Inflammatory macrophage treated with lipopolysaccharide for 1 hour (primary cell): ENCODE results near the gene TES.
"Not testable (repeated sequence)": the region's sequence is repeated elsewhere in the genome, so short reads cannot be mapped to it uniquely, and the experiment has no call there.

Source experiments
- DNase-seq, 2 donors: peaks; one replicate each; pipeline ENCODE4 v3.0.0-alpha.2; 2020 to 2022

The TES gene

DNA sequence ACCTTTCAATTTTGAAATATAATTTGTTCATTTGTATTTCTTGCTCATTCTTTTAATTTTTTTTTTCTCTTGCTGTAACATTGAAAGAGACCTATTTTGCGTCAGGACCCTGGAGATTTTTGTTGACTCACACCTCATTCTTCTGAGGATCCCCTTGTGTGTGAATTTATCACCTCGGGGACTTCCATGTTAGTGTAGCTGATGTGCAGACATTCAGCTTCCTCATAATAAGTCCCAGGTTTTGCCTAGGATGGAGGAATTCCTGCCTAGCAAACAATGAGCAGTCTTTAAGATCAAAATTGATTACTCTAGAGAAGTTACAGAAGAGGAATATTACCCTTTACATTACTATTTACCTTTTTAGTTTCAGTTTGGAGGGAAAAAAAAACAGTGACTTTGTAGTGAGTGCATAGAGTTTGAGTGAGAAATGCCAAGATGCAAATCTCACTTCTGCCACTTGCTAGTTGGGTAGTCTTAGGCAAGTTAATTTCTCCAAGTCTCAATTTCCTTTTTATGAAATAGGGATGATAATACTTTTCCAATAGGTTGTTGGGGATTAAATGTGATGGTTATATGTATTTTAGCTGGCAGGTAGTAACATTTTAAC lies 14.3 kb downstream of the TES start:
- no peak for DNase-seq

DNA sequence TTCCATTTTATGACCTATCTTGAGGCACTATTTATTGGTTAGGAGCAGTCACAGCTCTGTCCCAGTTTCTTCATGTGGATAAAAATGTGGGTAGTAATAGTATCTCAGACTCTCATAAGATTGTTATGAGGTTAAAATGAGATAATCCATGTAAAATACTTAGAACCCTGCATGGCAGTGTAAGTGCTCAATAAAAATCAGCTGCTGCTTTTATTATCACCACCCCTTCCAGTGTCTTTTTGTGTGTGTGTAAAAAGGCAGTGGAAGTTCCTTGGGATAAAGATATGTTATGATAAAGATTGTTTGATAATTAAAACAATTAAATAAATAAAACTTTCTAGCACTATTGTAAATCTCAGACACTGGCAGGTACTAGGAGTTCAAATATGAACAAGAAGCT lies 15.5 kb downstream of the TES start:
- no peak for DNase-seq

DNA sequence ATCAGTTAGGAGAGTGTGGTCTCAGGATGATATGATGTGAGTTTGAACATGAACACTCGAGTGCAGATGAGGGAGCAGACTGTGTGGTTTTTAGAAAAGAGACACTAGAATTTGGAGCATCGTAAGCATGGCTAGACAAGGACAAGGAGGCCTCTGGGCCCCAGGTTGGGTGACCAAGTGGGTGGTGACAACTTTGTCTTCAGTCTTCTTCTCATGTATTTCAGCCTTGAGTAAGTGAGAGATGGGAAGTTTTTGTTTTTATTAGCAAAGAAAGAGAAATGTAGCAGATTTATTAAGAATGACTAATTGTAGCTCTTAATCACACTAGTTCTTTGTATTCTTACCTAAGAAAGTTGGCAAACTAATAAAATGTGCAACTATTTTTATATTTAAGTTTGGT lies 16.3 kb downstream of the TES start:
- no peak for DNase-seq

DNA sequence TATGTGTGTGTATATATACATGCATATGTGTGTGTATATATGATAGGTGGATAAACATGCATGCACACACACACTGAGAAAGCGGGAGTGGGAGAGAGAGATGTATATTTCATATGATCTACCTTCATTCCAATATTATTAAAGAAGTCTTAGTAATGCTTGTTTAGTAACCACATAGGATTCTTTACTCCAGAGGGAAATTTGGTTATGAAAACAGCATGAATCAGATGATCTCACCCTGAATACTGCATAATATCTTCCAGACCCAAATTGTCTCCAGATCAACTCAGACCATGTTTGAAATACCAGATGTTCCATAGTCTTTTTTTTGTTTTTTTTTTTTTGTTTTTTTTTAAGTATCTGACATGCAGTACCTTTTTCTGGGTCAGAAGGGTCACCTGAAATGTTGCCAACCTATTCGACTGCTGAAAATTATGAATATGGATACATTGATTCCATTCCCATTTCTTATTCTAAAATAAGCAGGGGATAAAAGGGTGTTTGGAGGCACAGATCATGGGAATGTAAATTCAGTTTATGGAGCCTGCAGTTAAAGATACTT lies 17.4 kb downstream of the TES start:
- DNase-seq: peak in 1 of 2 donors; percentile 19

DNA sequence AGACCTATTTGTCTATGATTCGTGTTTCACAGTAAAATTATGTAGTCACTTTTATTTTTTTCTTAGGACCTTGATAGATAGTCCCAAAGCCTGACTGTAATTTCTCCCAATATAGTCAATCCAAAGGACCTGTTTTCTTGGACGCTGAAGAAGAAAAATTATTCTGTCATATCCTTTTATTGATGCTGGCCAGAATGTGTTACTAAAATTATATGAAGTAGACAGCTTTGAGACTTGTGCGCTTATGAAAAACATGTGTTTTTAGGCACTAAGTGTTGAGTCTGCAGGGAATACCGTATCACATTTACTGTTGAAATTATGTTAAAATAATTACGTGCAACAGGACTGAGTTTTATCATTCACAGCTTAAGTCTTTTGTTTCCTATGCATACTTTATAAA lies 17.9 kb downstream of the TES start:
- no peak for DNase-seq

DNA sequence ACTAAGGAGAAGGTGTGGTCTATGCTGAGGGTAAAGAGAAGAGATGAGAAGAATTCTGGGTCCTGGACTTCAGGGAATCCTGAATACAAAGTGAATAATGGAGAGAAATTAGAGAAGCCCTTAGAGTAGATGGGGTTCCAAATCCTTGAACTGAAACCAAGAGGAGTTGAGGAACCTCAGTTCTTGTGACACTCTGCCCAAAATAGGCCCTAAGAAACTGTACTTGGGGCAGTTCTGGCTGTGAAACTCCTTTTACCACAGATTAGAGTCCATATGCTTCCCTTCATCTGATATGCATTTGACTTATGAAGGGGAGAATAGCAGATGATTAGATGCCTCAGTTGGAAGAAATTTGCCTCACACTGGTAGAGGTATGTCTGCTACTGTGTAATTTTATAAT lies 19.0 kb downstream of the TES start:
- DNase-seq: peak; percentile 24 to 46

DNA sequence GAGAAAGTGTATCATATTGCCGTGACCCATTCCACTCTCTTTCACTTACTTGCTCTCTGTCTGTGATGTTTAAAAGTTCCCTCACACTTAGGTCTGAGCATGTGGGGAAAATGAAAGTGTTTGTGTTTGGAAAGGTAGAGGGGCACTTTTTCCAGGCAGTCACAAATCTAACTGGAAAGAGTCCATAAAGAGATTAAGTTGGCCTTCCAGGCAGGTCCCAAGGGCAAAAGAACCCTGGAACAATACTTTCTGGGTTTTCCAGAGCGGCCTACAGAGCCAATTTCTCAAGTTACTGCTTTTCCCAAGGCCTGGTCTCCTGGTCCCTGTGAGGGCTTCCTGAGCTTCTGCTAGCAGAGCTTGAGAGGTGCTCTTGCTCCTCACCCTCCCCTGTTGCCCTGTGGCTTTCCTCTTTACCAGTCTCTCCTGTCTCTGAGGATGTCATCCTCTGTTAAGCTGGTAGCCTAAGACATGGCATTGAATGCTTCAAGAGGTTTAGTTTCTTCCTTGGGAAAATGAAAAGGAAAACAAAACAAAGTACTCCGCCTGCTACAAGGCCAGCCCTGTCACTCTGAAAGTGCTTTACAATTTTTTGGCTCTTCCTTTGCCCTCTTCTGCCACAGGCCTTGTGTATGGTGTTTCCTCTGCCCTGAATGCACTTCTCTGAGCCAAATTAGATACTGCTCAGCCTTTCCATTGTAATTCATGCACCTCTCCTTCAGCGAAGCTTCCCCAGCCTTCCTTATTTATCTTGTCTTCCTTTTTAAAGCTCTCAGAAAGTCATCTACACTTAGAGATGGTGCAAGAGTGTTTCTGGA lies 20.1 kb downstream of the TES start:
- DNase-seq: no peak

DNA sequence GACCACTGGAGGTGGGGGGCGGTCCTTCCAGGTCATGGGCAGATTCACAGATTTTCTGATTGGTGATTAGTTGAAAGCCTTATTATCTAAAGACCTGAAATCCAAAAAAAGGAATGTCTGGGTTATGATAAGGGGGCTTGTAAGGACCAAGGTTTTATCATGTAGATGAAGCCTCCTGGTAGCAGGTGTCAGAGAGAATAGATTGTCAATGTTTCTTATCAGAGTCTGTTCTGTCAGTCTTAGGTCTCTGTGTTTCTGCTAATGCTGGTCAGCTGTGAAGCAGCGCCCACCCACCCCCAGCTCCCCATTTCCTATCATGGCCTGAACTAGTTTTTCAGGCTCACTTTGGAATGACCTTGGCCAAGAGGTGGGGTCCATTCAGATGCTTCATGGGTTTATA lies 21.2 kb downstream of the TES start:
- no peak for DNase-seq

DNA sequence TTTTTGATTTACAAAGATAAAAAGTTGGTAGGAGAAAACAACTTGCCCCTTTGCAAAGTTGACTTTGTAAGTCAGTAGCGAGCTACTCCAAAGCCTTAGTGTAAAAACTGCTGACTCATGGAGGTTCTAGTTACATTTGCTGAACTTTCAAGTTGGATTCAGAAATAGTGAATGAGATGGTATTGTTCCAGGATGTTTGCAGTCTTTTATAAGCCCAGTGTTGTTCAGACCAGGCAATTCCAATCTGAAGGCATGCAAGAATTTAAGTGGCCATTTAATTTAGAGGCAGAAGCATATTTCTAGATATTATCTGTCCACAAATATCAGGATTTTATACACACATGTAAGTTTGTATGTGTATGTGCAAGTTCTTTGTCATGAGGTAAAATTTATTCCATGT lies 21.6 kb downstream of the TES start:
- DNase-seq: no peak

DNA sequence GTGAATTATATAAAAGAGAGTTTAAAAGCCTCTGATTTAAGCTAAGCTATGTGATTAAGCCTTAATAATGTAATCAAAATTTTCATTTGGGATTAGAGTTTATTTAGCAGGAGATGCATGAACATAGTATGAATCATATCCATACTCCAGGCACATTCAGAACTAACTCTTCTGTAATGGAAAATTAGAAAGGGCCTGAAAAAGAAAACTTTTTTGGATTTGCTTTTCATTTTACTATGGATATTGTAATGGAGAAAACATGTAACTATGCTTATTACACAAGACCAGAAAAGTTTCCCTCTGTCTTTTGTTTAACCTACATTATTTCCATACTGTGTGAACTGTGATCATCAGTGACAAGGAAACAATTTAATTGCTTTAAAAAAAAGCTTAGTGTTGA lies 22.0 kb downstream of the TES start:
- peak in 1 of 2 donors; percentile 18 for DNase-seq

DNA sequence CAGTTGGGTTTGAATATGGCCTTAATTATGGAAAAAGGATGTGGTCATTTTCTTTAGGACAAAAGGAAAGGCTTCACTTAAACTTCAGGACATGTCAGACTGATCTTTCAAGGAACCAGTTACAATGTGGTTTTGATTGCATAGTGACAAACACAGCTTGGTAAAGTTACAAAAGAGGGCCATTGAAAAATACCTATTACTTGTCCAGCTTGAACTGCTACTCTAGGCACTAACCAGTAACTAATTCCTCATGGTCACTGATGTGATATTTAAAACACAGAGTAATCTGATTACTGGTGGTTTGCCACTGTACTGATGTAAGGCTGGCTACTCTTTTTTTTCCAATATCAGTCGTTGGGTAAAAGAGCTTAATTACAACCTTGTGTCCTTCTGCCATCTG lies 22.6 kb downstream of the TES start:
- peak; percentile 25 to 36 for DNase-seq

DNA sequence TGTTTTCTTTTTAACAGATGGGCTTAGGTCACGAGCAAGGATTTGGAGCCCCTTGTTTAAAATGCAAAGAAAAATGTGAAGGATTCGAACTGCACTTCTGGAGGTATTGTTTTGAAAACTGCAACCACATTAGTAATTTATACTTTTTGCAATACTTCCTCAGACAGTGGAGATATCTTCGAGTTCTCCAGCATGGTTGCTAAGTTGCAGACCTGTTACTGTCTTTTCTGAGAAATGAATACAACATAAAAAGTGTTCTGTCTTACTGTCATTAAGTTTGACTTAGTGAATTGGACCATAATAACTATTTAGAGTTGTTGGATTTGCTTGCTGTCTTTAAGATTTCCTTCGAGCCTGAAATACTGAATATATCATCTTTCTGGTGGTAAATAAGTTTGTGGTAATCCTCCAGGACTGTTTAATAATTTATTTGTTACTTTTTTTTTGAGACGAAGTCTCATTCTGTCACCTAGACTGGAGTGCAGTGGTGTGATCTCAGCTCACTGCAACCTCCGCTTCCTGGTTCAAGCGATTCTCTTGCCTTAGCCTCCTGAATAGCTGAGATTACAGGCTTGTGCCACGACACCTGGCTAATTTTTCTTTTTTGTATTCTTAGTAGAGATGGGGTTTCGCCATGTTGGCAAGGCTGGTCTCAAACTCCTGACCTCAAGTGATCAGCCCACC lies 24.3 kb downstream of the TES start:
- DNase-seq: no peak

DNA sequence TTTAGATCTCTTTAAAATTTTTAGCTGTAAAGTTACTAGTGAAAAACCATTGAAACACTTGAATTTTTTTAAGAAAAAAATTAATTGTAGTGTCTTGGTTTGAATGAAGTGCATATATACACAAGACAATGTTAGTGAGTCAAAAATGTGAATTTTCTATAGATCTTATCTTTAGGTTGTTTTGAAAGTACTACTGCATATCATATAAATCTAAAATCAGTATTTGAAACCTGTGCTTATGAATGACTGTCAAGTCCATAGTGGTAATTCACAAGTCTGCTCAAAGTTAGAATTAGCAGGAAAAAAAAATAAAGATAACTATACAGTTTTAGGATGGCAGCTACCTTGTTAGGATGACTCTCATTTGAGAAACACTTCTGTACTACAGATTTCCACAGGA lies 25.0 kb downstream of the TES start:
- DNase-seq: no peak

DNA sequence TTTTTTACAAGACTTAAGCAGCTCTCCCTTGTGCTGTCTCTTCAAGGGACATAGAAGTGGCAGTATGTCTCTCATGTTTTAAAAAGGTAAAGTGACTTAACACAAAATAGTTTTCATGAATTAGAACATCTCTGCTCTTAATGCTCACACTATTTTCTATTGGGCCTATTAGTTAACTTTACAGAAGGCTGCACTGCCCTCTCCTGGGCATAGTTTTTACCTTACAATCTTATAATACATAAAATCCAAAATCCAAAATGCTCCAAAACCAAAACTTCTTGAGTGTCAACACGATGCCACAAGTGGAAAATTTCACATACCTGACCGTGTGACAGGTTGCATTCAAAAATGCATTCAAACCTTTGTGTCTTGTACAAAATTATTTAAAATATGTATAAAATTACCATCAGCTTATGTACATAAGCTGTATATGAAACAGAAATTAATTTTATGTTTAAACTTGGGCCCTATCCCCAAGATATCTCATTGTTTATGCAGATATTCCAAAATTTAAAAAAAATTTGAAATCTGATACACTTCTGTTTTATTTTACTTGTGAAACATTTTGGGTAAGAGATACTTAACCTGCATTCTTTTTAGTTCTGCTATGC lies 25.8 kb downstream of the TES start:
- DNase-seq: peak; percentile 37 to 82

DNA sequence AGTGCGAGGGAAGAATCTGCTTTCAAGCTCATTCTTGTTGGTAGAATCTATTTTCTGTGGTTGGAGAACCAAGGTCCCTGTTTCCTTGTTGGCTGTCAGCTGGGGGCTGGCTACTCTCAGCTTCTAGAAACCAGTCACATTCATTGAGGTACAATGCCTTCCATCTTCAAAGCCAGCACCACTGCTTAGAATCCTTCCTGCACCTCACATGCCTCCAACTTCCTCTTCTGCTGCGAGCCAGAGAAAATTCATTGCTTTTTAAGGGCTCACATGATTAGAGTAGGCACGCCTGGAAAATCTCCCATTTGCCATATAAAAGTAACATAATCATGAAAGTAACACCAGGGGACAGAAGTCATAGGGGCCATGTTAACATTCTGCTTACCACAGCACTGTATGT lies 28.7 kb downstream of the TES start:
- DNase-seq: peak in 1 of 2 donors; percentile 44

DNA sequence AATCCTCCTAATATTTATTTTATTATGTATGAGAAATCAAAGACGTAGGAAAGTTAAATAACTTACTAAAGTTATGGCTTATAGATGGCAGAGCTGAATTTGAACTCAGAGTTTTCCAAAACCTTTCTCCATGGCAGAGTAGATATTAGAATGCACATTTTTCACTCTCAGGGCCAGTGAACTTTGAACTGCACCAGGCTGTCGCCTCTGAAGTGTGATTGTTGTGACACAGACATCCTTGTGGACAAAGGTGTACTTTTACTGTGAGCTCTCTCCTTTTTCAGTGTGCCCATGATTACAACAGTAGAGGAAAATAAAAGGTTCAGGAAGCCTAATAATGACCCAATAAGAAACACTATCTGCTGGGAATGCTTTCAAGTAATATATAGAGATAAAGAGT lies 29.1 kb downstream of the TES start:
- DNase-seq: no peak

DNA sequence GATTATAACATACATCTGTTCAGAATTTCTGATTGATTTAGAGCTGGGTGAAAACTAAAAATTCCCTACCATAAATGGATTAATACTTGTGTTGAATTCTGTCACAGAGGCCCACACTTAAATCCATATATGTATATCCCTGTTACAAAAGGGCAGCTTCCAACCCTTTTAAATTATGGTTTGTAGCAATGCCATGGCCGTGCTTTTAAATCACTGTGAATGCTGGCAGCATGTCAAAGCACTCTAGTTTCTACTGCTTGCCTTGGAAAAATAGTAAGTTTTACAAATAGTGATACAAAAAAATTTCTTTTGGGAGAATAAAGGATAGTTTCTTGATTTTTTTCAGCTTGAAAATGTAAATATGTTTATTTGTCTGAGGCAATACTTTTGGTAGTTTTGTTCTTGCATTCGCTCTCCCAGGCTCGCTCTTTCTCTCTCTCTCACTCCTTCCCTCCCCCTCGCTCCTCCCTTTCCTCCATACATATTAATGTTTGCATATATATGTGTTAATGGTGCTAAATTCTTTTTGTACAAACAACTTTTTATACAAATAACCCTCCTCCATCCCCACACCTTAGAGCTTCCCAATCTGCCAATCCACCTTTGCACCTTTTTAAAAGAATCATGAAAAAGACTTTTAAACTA lies 29.8 kb downstream of the TES start:
- DNase-seq: no peak

DNA sequence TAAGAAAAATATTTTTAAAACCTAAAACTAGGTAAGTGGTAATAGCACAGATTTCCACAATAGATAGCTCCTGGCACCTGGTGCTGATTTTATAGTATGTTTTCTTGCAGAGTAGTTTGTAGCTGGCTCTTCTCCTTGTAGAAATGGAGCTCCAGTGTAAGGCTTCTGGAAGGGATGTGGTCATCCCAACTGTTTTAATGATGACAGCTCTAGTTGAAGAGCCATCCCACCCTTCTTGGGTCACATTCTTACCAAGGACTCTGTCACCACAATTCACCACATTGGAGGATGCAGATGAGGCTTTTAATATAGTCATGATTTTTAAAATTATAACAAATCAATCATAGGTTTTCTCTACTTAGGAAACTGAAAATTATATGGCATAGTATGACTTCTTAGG lies 31.0 kb downstream of the TES start:
- DNase-seq: no peak

DNA sequence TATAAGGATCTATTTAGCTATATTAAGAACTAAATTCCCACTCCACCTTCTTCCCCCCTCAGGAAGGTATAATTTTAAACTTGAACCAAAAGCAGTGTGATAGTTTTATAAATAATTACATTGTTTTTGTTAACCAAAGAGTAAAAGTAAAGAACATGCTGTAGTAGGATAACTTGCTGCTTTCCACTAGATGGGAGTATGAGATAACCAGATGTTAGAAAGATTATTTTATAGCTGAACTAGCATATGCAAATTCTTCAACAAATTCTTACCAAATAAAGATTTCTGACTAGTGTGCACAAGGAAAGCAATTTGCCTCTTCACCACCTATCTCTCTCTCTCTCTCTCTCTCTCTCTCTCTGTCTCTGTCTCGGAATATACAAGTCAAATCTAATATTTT lies 31.8 kb downstream of the TES start:
- no peak for DNase-seq

DNA sequence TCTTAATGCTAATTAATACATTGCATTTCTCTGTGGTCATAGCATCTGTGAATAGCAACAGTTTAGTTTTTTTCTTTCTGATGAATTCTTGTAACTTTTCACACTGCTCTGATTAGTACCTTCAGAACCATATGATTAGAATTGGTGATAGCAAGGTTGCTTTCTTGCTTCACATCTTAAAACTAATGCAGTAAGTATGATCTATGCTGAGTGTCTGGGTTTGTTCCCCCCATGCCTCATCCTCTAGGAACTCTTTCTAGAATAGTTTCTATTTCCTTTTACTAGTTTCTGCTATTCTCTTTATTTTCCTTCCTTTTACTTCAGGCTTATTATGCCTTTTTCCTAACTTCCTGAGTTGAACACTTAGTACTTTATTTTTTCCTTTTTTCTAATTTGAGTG lies 32.4 kb downstream of the TES start:
- DNase-seq: no peak

DNA sequence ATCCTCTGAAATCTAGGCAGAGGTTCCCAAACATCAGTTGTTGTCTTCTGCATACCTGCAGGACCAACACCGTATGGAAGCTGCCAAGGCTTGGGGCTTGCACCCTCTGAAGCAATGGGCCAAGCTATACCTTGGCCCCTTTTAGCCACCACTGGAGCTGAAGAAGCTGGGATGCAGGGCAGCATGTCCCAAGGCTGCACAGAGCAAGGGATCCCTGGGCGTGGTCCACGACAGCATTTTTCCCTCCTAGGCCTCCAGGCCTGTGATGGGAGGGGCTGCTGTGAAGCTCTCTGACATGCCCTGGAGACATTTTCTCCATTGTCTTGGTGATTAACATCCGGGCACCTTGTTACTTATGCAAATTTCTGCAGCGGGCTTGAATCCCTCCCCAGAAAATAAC lies 34.5 kb downstream of the TES start:
- DNase-seq: not testable (repeated sequence)

DNA sequence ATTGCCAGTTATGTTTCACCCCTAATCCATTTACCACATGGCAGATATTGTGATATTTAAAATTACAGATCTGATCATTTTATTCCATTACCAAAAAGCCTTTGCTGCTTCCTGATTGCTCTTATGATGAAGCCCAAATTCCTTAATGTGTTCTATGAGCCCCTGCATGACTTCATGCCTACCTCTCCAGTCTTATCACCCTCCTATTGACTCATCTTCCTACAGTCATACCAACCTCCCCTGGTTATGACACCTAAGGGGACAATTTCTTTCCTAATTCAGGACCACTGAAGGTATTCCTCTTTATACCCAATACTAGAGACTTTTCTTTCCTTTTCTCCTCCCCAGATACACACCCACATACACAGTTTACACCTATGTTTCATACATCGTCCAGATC lies 36.0 kb downstream of the TES start:
- DNase-seq: no peak

DNA sequence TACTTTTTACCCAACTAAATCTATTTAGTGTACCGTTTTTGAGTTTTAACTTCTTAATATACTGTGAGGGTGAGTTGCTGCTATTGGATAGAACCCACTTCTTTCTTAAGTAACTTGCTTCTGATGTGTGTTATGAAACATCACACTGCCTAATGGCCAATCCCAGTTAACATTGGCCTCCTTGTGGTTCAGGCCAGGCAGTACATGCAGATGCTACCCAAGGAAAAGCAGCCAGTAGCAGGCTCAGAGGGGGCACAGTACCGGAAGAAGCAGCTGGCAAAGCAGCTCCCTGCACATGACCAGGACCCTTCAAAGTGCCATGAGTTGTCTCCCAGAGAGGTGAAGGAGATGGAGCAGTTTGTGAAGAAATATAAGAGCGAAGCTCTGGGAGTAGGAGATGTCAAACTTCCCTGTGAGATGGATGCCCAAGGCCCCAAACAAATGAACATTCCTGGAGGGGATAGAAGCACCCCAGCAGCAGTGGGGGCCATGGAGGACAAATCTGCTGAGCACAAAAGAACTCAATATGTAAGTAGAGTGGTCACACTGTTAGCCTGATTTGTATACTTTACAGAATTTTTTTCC lies 39.7 kb downstream of the TES start:
- peak; percentile 18 to 21 for DNase-seq
